ENCODE measurements around the gene SIL1. TPM values are rescaled to one million over a fixed set of nuclear protein-coding genes. Genes with fewer than 3 reads are reported as not detected.

Gene SIL1
- total RNA-seq, 1 experiment from 2014 or later, result 23.1 TPM

Small RNAs within 50 kb of the gene (small RNA-seq; reads per million reads assigned to genes)
- gene RNU6-572P, result not detected

Other genes starting within 250 kb of the SIL1 start
- gene MATR3, start 95.4 kb upstream of the SIL1 start, total RNA-seq (2014; rRNA removed; shearing (Covaris generic)), result 179 and 199 TPM in 2 replicates
- gene PAIP2, start 143.5 kb upstream of the SIL1 start, total RNA-seq (2014; rRNA removed; shearing (Covaris generic)), result 28.5 and 29.4 TPM in 2 replicates
- gene SLC23A1, start 184.9 kb upstream of the SIL1 start, total RNA-seq (2014; rRNA removed; shearing (Covaris generic)), result 0.39 and 0.74 TPM in 2 replicates
- 0.25 TPM in 1 of 2 replicates, not detected in the other for gene MZB1, start 191.5 kb upstream of the SIL1 start, total RNA-seq (2014; rRNA removed; shearing (Covaris generic))
- gene PROB1, start 196.7 kb upstream of the SIL1 start, total RNA-seq (2014; rRNA removed; shearing (Covaris generic)), result 1.5 and 2.0 TPM in 2 replicates
- gene SPATA24, start 205.7 kb upstream of the SIL1 start, total RNA-seq (2014; rRNA removed; shearing (Covaris generic)), result 3.8 and 10.4 TPM in 2 replicates
- gene DNAJC18, start 241.2 kb upstream of the SIL1 start, total RNA-seq (2014; rRNA removed; shearing (Covaris generic)), result 0.44 and 0.81 TPM in 2 replicates